Measurements from ENCODE around the gene CHTF18.

Gene CHTF18

GRCh38 chr16:801584-802363, 13.4 kb downstream of the CHTF18 start:
- H3K4me3 ChIP-seq (ENCODE audit: low read depth, low read length): no peak overlapping the region
- DNase-seq: no peak
- no peaks in the 10 kb centered on the region for H3K9me3 ChIP-seq
- no peaks in the 10 kb centered on the region for H3K36me3 ChIP-seq
- no peaks in the 10 kb centered on the region for H3K4me1 ChIP-seq
- H3K27me3 ChIP-seq: peaks cover 64% of the 10 kb centered on the region
- TF ChIP-seq CTCF (IDR thresholded peaks at IDR 0.05; ENCODE audit: low read depth, low read length): no peak

GRCh38 chr16:802461-802860, 14.0 kb downstream of the CHTF18 start:
- H3K9me3 ChIP-seq: no peaks in the 10 kb centered on the region
- no peaks in the 10 kb centered on the region for H3K4me1 ChIP-seq
- H3K27me3 ChIP-seq: peaks cover 64% of the 10 kb centered on the region
- no peak overlapping the region for H3K4me3 ChIP-seq (ENCODE audit: low read depth, low read length)
- H3K36me3 ChIP-seq: no peaks in the 10 kb centered on the region
- no peak for DNase-seq
- TF ChIP-seq CTCF (IDR thresholded peaks at IDR 0.05; ENCODE audit: low read depth, low read length): no peak

- no peak for TF ChIP-seq CTCF (IDR thresholded peaks at IDR 0.05; ENCODE audit: low read depth, low read length)
- Histone ChIP-seq H3K4me1 (no peaks in the 10 kb centered on the region), H3K27me3 (peaks cover 64% of the 10 kb centered on the region), H3K4me3 (ENCODE audit: low read depth, low read length) (no peak overlapping the region), H3K36me3 (no peaks in the 10 kb centered on the region), H3K9me3 (no peaks in the 10 kb centered on the region)
- no peak for DNase-seq
Measured at GRCh38 chr16:802914-803753, 14.7 kb downstream of the CHTF18 start.

GRCh38 chr16:803754-804080, 15.3 kb downstream of the CHTF18 start:
- no peaks in the 10 kb centered on the region for H3K9me3 ChIP-seq
- no peaks in the 10 kb centered on the region for H3K36me3 ChIP-seq
- no peak for TF ChIP-seq CTCF (IDR thresholded peaks at IDR 0.05; ENCODE audit: low read depth, low read length)
- H3K4me3 ChIP-seq (ENCODE audit: low read depth, low read length): no peak overlapping the region
- peaks cover 64% of the 10 kb centered on the region for H3K27me3 ChIP-seq
- H3K4me1 ChIP-seq: no peaks in the 10 kb centered on the region
- DNase-seq: no peak

GRCh38 chr16:804193-805048, 16.0 kb downstream of the CHTF18 start:
- TF ChIP-seq CTCF (IDR thresholded peaks at IDR 0.05; ENCODE audit: low read depth, low read length): no peak
- H3K4me1 ChIP-seq: no peaks in the 10 kb centered on the region
- no peak for DNase-seq
- peaks cover 61% of the 10 kb centered on the region for H3K27me3 ChIP-seq
- H3K9me3 ChIP-seq: no peaks in the 10 kb centered on the region
- no peak overlapping the region for H3K4me3 ChIP-seq (ENCODE audit: low read depth, low read length)
- no peaks in the 10 kb centered on the region for H3K36me3 ChIP-seq
